ENCODE data around the gene RBM26.

GRCh38 chr13:79285159-79285558 lies 120.9 kb downstream of the RBM26 start:
- TF ChIP-seq CTCF (IDR thresholded peaks at IDR 0.05) (no peak), ZFX (IDR thresholded peaks at IDR 0.05; ENCODE audit: borderline replicate concordance) (no peak)
